GM13976 (cell line): ENCODE measurements around the gene PMPCA.
A peak's percentile ranks its signal among the peaks of the same experiment; 100 is the strongest.

Experiments
- DNase-seq: peaks from one replicate; pipeline ENCODE4 v3.0.0; 2012; ENCODE audit warnings: low spot score
- in situ Hi-C: fragments of 300-500 bp; cut with MboI; formaldehyde crosslinking; loops from one replicate; pipeline ENCODE4 v1.12.0; 2022; ENCODE audit warnings: low sequenced_read_pairs, mixed read lengths, inconsistent platforms; ENCODE audit not compliant: unreplicated experiment
- TF ChIP-seq, protein P1 (sequence below): IDR thresholded peaks from 2 replicates; pipeline ENCODE4 v1.5.1; 2012; ENCODE audit warnings: borderline replicate concordance, mild to moderate bottlenecking; ENCODE audit not compliant: insufficient read depth; ENCODE audit errors: extremely low read depth, missing control alignments, control extremely low read depth

Gene PMPCA

DNA sequence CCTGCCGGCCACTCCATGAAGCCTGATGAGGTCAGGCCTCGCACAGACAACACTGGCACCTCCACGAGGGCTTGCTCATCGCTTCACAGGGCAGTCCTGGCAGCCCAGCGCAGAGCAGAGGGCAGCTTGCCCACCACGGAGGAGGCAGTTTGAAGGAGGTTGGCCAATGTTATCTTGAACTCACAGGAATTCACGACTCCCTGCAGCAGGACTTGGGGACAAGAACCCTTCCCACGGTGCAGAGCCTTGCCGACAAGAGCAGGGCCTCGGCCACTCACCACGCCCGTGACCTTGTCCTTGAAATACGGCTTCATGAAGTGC, 15.5 kb upstream of the PMPCA start:
- DNase-seq = no peak
- TF ChIP-seq, protein P1, sequence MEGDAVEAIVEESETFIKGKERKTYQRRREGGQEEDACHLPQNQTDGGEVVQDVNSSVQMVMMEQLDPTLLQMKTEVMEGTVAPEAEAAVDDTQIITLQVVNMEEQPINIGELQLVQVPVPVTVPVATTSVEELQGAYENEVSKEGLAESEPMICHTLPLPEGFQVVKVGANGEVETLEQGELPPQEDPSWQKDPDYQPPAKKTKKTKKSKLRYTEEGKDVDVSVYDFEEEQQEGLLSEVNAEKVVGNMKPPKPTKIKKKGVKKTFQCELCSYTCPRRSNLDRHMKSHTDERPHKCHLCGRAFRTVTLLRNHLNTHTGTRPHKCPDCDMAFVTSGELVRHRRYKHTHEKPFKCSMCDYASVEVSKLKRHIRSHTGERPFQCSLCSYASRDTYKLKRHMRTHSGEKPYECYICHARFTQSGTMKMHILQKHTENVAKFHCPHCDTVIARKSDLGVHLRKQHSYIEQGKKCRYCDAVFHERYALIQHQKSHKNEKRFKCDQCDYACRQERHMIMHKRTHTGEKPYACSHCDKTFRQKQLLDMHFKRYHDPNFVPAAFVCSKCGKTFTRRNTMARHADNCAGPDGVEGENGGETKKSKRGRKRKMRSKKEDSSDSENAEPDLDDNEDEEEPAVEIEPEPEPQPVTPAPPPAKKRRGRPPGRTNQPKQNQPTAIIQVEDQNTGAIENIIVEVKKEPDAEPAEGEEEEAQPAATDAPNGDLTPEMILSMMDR = no peak
- in situ Hi-C loops = no loop called here

DNA sequence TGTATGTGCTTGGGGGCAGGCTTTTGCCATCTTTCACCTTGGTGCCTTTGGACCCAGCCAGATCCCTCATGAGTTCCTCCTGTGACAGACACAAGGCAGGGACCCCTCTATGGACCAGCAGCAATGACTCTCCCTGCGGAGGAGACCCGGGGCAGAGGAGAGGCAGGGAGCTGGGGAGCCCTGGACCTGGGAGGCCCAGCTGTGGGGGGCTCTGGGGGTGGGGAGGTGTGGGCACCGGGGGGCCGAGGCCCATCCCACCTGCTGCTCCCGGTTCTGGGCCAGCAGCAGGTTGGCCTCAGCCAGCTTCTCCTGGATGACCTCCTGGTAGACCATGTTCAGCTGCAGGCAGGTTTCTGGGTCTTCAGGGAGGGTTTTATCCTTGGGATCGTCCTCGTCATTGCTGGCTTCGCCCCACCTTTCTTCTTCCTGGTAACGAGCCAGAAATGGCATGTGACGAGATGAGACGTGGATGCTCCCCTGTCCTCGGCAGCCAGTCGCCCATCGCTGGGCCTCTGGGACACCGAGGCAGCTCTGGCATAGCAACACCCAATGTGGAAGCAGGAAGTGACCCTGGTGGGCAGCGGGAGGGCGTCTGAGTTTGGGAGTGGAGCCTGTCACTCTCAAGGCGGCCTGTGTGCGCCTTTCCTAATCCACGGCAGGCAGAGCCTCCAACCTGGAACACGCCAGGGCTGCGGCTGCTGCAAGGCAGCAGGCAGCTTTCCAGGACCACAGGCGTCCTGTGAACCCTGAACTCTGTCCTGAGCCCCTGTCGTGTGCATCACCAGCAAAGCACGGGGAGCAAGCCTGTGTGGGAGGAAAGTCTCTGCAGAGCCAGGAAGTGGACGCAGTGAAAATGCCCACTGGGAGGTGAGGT, 14.9 kb upstream of the PMPCA start:
- TF ChIP-seq, protein P1 = no peak
- in situ Hi-C loops = no loop called here
- no peak for DNase-seq

DNA sequence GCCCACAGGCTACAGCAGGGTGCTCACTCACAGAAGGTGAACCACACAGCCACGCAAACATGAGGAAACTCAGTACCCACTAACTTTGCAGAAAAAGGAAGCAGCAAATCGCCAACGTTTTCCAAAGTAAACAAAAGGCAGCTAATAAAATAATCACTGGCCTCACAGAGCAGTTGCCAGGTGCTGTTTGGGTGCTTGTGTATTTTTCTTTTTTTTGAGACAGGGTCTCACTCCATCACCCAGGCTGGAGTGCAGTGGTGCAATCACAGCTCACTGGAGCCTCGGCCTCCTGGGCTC, 14.3 kb upstream of the PMPCA start:
- TF ChIP-seq, protein P1 = no peak
- in situ Hi-C loops = no loop called here
- DNase-seq = no peak

GRCh38 chr9:136397643-136398042, 12.8 kb upstream of the PMPCA start:
- in situ Hi-C loops = no loop called here
- TF ChIP-seq, protein P1 = no peak
- DNase-seq = no peak

- TF ChIP-seq, protein P1 = no peak
- in situ Hi-C loops = no loop called here
- DNase-seq = no peak
Measured at GRCh38 chr9:136398286-136398685, 12.2 kb upstream of the PMPCA start.

GRCh38 chr9:136399176-136400037, 11.1 kb upstream of the PMPCA start:
- TF ChIP-seq, protein P1 = no peak
- in situ Hi-C loops = no loop called here
- DNase-seq = peak; percentile 71
